ENCODE data around the gene PTRHD1. TPM values are rescaled to one million over a fixed set of nuclear protein-coding genes. Genes with fewer than 3 reads are reported as not detected.
A peak's percentile ranks its signal among the peaks of the same experiment; 100 is the strongest.

PTRHD1 gene
- polyA plus RNA-seq, 1 donor from 2014 or later = 33.6 TPM

DNA sequence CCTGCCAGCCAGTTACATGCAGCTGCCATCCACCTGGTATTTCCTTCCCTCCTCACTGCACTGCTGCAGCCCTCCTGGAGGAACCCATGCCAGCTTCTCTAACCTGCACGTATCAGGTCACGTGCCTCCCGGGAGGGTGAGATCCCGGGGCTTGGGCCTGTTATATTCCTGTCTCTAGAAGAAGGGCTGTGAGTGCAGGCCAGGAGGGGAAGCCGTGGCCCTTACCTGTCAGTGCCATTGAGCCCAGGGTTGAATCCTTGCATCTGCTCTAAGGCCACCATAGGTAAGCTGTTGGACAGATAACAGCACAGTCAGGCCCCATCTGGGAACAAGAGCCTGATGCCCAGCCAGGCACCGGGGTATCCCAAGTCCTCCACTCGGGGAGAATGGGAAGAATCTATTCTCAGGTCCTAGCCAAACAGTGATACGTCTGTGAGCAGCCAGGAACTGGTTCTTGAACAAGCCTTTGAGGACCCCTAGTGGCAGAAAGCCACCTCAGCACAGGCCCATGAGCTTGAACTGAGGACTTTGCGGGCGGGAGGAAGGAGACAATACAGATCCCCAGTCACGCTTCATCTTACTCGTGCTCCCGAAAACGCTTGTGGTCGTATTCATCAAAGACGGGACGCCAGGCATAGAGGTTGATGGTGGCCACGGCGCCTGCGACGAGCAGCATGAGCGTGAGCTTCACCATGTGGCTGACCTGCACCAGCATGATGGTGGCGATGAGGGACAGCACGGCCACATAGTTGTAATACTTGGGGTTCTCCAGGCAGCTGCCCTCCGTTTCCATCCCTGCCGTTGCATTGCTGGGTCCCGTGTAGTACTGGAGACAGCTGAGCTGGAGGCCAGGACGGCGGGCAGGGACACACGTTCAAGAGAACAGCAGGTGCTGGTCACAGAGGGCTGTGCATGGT is 34.4 kb upstream of the PTRHD1 start:
- Histone ChIP-seq H3K9ac (ENCODE audit: low read length) (no peak overlapping the region), H3K4me3 (ENCODE audit: low read length) (no peak overlapping the region), H3K79me2 (replicated peaks; ENCODE audit: insufficient read depth, low read length) (no peaks in the 10 kb centered on the region), H3K4me2 (ENCODE audit: low read length) (no peak overlapping the region), H3F3A (ENCODE audit: insufficient read depth, low read length, poor library complexity, severe bottlenecking) (no peaks in the 10 kb centered on the region), H3K27ac (ENCODE audit: low read length) (no peak overlapping the region), H3K9me3 (ENCODE audit: low read length) (no peaks in the 10 kb centered on the region), H4K20me1 (ENCODE audit: insufficient read depth) (no peaks in the 10 kb centered on the region), H3K36me3 (ENCODE audit: insufficient read depth, low read length) (no peaks in the 10 kb centered on the region), H2AFZ (ENCODE audit: low read depth, low read length) (no peak overlapping the region), H3K27me3 (ENCODE audit: insufficient read depth, low read depth, low read length) (no peaks in the 10 kb centered on the region), H3K9me2 (ENCODE audit: insufficient read depth, low read length) (no peaks in the 10 kb centered on the region)
- peak; percentile 92 for TF ChIP-seq SMC3 (conservative IDR thresholded peaks at IDR 0.05; ENCODE audit: poor library complexity)
- TF ChIP-seq, protein P1, sequence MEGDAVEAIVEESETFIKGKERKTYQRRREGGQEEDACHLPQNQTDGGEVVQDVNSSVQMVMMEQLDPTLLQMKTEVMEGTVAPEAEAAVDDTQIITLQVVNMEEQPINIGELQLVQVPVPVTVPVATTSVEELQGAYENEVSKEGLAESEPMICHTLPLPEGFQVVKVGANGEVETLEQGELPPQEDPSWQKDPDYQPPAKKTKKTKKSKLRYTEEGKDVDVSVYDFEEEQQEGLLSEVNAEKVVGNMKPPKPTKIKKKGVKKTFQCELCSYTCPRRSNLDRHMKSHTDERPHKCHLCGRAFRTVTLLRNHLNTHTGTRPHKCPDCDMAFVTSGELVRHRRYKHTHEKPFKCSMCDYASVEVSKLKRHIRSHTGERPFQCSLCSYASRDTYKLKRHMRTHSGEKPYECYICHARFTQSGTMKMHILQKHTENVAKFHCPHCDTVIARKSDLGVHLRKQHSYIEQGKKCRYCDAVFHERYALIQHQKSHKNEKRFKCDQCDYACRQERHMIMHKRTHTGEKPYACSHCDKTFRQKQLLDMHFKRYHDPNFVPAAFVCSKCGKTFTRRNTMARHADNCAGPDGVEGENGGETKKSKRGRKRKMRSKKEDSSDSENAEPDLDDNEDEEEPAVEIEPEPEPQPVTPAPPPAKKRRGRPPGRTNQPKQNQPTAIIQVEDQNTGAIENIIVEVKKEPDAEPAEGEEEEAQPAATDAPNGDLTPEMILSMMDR (IDR thresholded peaks at IDR 0.05; ENCODE audit: poor library complexity, severe bottlenecking) = peak; percentile 94
- no peak for TF ChIP-seq TAF1 (IDR thresholded peaks at IDR 0.05; ENCODE audit: low read depth)
- TF ChIP-seq RAD21 (conservative IDR thresholded peaks at IDR 0.05) = peak; percentile 95

GRCh38 chr2:24826773-24827145 is 33.6 kb upstream of the PTRHD1 start:
- Histone ChIP-seq H2AFZ (ENCODE audit: low read depth, low read length) (no peak overlapping the region), H3K36me3 (ENCODE audit: insufficient read depth, low read length) (no peaks in the 10 kb centered on the region), H3K9me2 (ENCODE audit: insufficient read depth, low read length) (no peaks in the 10 kb centered on the region), H3K9ac (ENCODE audit: low read length) (no peak overlapping the region), H3K9me3 (ENCODE audit: low read length) (no peaks in the 10 kb centered on the region), H4K20me1 (ENCODE audit: insufficient read depth) (no peaks in the 10 kb centered on the region), H3F3A (ENCODE audit: insufficient read depth, low read length, poor library complexity, severe bottlenecking) (no peaks in the 10 kb centered on the region), H3K27me3 (ENCODE audit: insufficient read depth, low read depth, low read length) (no peaks in the 10 kb centered on the region), H3K79me2 (replicated peaks; ENCODE audit: insufficient read depth, low read length) (no peaks in the 10 kb centered on the region), H3K4me2 (ENCODE audit: low read length) (no peak overlapping the region), H3K27ac (ENCODE audit: low read length) (no peak overlapping the region), H3K4me3 (ENCODE audit: low read length) (no peak overlapping the region)
- TF ChIP-seq RAD21 (conservative IDR thresholded peaks at IDR 0.05) = no peak
- TF ChIP-seq, protein P1 (IDR thresholded peaks at IDR 0.05; ENCODE audit: poor library complexity, severe bottlenecking) = no peak
- no peak for TF ChIP-seq MXI1 (conservative IDR thresholded peaks at IDR 0.05; ENCODE audit: poor library complexity, severe bottlenecking)
- no peak for TF ChIP-seq SMC3 (conservative IDR thresholded peaks at IDR 0.05; ENCODE audit: poor library complexity)
- TF ChIP-seq EP300 (conservative IDR thresholded peaks at IDR 0.05; ENCODE audit: poor library complexity, severe bottlenecking) = no peak
- TF ChIP-seq EZH2 (IDR thresholded peaks at IDR 0.05; ENCODE audit: borderline replicate concordance, insufficient read depth, low read length, poor library complexity, severe bottlenecking) = no peak
- no peak for TF ChIP-seq REST (IDR thresholded peaks at IDR 0.05; ENCODE audit: borderline replicate concordance)
- no peak for TF ChIP-seq TAF1 (IDR thresholded peaks at IDR 0.05; ENCODE audit: low read depth)
- TF ChIP-seq POLR2AphosphoS5 (IDR thresholded peaks at IDR 0.05) = no peak

Measured in neural cell (in vitro differentiated cells).